HL-60 (cell line): ENCODE measurements around the gene FUBP1.

Experiments
- DNase-seq, 2 experiments: peaks; one replicate each; pipeline ENCODE4 v3.0.0-alpha.2; 2010 to 2020; ENCODE audit warnings: low read depth in 1 of 2, low spot score in 1 of 2
- H3K27ac ChIP-seq: fragments of 250-450 bp; sonication (Bioruptor Pico); replicated peaks from 2 replicates; pipeline ENCODE4 v1.5.1; 2020; ENCODE audit warnings: mild to moderate bottlenecking, moderate library complexity
- H3K27me3 ChIP-seq: fragments of 250-450 bp; sonication (Bioruptor Pico); 2 replicates; pipeline ENCODE4 v1.5.1; 2021; ENCODE audit warnings: mild to moderate bottlenecking, moderate library complexity; ENCODE audit not compliant: insufficient read depth, poor library complexity, severe bottlenecking
- H3K4me3 ChIP-seq: replicated peaks from 2 replicates; pipeline ENCODE4 v1.5.1; 2011; ENCODE audit warnings: mild to moderate bottlenecking, control low read depth, low read length; ENCODE audit not compliant: insufficient read depth
- CTCF ChIP-seq: IDR thresholded peaks from one replicate; pipeline ENCODE4 v1.5.1; 2011; ENCODE audit warnings: low read length, control low read depth, inconsistent platforms; ENCODE audit not compliant: insufficient read depth
- GABPA ChIP-seq: IDR thresholded peaks from 2 replicates; pipeline ENCODE4 v1.6.1; 2012; ENCODE audit warnings: low read depth
- POLR2AphosphoS5 ChIP-seq: IDR thresholded peaks from 2 replicates; pipeline ENCODE4 v1.6.1; 2012; ENCODE audit warnings: low read depth
- REST ChIP-seq: IDR thresholded peaks from 2 replicates; pipeline ENCODE4 v1.6.1; 2012; ENCODE audit warnings: low read depth; ENCODE audit not compliant: insufficient replicate concordance
- SPI1 ChIP-seq: IDR thresholded peaks from 2 replicates; pipeline ENCODE4 v1.6.1; 2012; ENCODE audit warnings: low read depth, mild to moderate bottlenecking, borderline replicate concordance

The FUBP1 gene

GRCh38 chr1:77978293-77978968 lies 441 bp downstream of the FUBP1 start:
- peak; percentile 79 to 91 for DNase-seq
- TF ChIP-seq CTCF, result no peak
- TF ChIP-seq POLR2AphosphoS5, result peak; percentile 48; the same call in 1 of the 2 replicates
- no peak for TF ChIP-seq GABPA
- TF ChIP-seq REST, result peak; percentile 53
- Histone ChIP-seq H3K4me3 (peak overlapping the region; percentile 63), H3K27me3 (no peaks in the 10 kb centered on the region), H3K27ac (peak overlapping the region; percentile 99)

- Histone ChIP-seq H3K27ac (peak overlapping the region; percentile 99), H3K4me3 (peak overlapping the region; percentile 63), H3K27me3 (no peaks in the 10 kb centered on the region)
- DNase-seq, result no peak
- TF ChIP-seq GABPA (no peak), SPI1 (no peak), CTCF (no peak), REST (no peak), POLR2AphosphoS5 (no peak)
Measured at GRCh38 chr1:77977989-77978292, 931 bp downstream of the FUBP1 start.

- H3K27me3 ChIP-seq, result no peaks in the 10 kb centered on the region
- TF ChIP-seq GABPA (no peak), POLR2AphosphoS5 (no peak), REST (no peak), CTCF (no peak), SPI1 (no peak)
- peak overlapping the region; percentile 63 for H3K4me3 ChIP-seq
- peak overlapping the region; percentile 99 for H3K27ac ChIP-seq
- DNase-seq, result peak; percentile 18 to 65
Measured at GRCh38 chr1:77976433-77977076, 2.3 kb downstream of the FUBP1 start.
